AG20443 (cell line): ENCODE measurements around the gene MAN2C1.
A peak's percentile ranks its signal among the peaks of the same experiment; 100 is the strongest.
"Not testable (repeated sequence)": the region's sequence is repeated elsewhere in the genome, so short reads cannot be mapped to it uniquely, and the experiment has no call there.

Experiments used
- DNase-seq: peaks from one replicate; pipeline ENCODE4 v3.0.0; 2012; ENCODE audit warnings: low spot score, mixed read lengths

Gene MAN2C1

GRCh38 chr15:75346796-75347221, 21.6 kb downstream of the MAN2C1 start, which contains the start of gene NEIL1:
NEIL1 (plus strand) TSS chr15:75347039; CDS start chr15:75348906, 1,867 bp downstream.
- no peak for DNase-seq

- DNase-seq = not testable (repeated sequence)
These were observed 24.5 kb downstream of the MAN2C1 start for GRCh38 chr15:75343953-75344352.

- DNase-seq = no peak
These were observed 26.2 kb downstream of the MAN2C1 start for GRCh38 chr15:75342221-75342620.

DNA sequence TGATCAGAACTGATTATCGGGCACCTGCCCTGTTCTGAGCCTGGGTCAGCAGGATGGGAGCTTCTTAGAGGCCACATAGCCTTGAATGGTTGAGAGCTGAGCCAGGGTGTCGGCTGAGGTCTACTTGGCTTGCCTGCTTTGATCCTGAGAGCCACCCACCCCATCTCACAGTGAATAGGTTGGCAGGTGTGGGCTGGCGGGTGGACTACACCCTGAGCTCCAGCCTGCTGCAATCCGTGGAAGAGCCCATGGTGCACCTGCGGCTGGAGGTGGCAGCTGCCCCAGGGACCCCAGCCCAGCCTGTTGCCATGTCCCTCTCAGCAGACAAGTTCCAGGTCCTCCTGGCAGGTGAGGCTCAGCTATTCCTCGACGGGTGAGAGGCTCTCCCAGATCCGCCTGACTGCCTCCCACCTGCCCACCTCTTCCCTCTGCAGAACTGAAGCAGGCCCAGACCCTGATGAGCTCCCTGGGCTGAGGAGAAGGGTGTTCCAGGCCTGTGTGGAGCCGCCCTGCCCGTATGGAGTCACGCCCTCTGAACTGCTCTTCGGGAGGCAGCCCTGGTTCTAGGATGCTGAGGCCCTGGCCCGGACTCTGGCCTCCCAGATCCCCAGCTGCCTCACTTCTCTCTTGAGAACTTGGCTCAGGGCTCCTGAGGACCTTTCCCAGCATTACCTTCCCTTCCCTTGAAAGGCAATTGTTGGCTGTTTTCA, 28.7 kb downstream of the MAN2C1 start:
- no peak for DNase-seq

- DNase-seq = no peak
These were observed 29.7 kb downstream of the MAN2C1 start for GRCh38 chr15:75338661-75339240.

GRCh38 chr15:75335705-75336355, 32.6 kb downstream of the MAN2C1 start, which contains the start of gene COMMD4:
COMMD4 (plus strand) TSS chr15:75336063; CDS start chr15:75336090, 27 bp downstream.
- DNase-seq = peak; percentile 89

GRCh38 chr15:75335313-75335704, 33.1 kb downstream of the MAN2C1 start:
- DNase-seq = no peak

GRCh38 chr15:75333654-75334419, 34.6 kb downstream of the MAN2C1 start:
- not testable (repeated sequence) for DNase-seq

DNA sequence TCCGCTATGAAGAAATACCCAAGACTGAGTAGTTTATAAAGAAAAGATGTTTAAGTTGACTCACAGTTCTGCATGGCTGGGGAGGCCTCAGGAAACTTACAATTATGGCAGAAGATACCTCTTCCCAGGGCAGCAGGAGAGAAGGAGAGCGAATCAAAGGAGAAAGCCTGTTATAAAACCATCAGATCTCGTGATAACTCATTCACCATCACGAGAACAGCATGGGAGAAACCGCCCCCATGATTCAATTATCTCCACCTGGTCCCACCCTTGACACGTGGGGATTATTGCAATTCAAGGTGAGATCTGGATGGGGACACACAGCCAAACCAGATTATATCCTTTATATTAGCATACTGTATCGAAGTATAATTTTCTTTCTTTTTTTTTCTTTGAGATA, 36.3 kb downstream of the MAN2C1 start:
- not testable (repeated sequence) for DNase-seq

DNA sequence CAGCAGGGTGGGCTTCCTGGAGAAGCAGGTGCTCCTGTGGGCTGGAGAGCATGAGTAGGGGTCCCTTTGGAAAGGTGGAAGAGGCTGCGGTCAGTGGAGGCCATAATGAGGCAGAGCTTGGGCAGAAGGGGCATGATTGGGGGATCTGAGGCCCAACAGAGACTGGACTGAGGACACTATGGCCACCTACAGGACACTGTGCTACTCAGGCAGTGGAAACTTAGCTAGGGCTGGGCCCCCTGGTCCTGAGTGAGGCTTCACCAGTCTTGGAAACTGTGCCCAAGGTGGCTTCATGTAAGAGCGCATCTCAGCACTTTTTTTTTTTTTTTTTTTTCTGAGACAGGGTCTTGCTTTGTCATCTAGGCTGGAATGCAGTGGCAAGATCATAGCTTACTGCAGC, 38.8 kb downstream of the MAN2C1 start:
- no peak for DNase-seq

GRCh38 chr15:75328493-75329314, 39.7 kb downstream of the MAN2C1 start:
- DNase-seq = no peak

- no peak for DNase-seq
These were observed 40.9 kb downstream of the MAN2C1 start for GRCh38 chr15:75327491-75327890.

DNA sequence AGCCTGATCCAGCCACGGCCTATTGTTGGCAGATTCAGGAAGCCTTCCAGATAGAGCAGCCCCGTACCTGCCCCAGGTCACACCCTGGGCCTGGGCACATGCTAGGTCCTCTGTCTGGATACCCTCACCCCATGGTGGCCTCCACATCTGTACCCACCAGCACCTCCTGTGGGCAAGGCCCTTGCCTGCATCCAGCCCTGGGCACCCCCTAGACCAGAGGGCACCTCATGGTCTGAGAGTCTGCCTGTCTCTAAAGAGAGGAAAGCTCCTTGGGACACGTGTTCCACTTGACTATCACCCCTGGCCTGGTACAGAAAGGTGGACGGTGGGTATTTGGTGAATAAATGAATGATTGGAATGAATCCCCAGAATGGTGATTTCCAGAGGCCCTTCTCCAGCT, 41.4 kb downstream of the MAN2C1 start:
- DNase-seq = no peak

- no peak for DNase-seq
These were observed 42.5 kb downstream of the MAN2C1 start for GRCh38 chr15:75325922-75326321.

DNA sequence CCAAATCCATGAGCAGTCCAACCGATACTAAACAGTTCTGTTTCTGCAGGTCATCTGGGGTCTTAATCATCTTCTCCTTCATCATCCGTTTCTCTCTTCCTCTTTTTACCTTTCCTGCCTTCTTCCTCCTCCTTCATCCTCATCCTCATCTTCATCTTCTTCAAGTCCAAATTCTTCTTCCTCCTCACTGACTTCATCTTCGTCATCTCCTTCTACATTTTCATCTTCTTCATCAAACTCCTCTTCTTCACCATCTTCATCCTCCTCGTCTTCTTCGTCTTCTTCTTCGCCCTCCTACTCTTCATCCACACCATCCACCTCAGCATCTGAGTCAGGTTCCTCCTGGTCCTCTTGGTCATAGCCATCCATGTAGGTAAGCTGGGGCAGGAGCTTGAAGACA, 46.7 kb downstream of the MAN2C1 start:
- DNase-seq = no peak

DNA sequence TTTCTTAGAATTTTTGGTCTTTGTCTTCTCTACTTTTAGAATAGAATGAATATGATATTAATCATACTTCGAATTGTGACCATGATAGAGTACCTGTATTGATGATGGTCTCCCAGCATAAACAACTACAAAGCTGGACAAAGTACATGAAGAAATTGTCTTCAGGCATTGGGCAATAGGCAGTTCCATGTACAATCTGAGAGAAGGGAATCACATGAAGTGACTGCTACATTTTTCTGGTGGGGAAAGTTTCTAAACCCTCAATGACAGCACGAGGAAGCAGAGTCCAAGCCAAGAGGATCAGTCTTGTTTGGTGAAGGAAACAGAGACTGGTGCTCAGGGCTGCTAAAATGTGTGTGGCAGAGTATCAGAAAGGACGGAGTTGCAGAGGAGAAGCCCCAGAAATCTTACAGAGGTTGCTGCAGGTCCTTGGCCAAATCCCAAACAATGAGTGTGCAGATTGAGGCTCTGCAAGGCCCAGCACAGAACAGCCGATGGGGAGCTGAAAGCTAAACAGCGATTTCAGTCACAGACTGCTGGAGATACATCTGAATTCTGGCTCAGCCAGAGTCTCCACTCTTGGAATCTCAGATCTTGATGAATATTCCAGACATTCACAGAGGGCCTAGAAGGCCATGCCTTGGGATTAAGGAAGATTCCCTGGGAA, 49.0 kb downstream of the MAN2C1 start:
- DNase-seq = not testable (repeated sequence)

- DNase-seq = no peak
These were observed 53.7 kb downstream of the MAN2C1 start for GRCh38 chr15:75314552-75315290.

GRCh38 chr15:75313116-75313845, 55.1 kb downstream of the MAN2C1 start:
- DNase-seq = no peak

DNA sequence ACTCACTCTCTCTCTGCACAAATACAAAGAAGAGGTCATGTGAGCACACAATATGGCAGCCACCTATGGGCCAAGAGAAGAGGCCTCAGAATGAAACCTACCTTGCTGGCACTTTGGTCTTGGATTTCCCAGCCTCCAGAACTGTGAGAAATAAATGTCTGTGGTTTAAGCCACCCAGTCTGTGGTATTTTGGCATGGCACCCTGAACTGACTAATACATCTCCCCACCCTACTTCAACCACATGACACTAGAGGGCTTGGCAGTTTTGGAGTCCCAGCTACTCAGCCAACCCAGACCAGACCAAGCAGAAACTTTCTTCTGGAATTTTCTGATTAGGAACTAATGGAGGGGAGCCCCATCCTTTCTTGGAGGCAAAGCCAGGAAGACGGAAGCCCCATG, 55.9 kb downstream of the MAN2C1 start:
- peak; percentile 48 for DNase-seq
